HepG2 (cell line): Measurements from ENCODE around the gene CFH.

Experiments used
- MYC ChIP-seq: sonication (generic); formaldehyde crosslinking; IDR thresholded peaks from 2 replicates; pipeline ENCODE4 v1.9.0; 2021; ENCODE audit warnings: missing genetic modification reagents, borderline replicate concordance
- PBX3 ChIP-seq: sonication (generic); formaldehyde crosslinking; IDR thresholded peaks from 2 replicates; pipeline ENCODE4 v1.8.1; 2023; ENCODE audit warnings: missing genetic modification reagents, inconsistent platforms, borderline replicate concordance
- POLR2AphosphoS5 ChIP-seq: IDR thresholded peaks from 2 replicates; pipeline ENCODE4 v1.6.1; 2012; ENCODE audit warnings: low read depth, low read length
- POLR2G ChIP-seq: fragments of 200-400 bp; formaldehyde crosslinking; IDR thresholded peaks from 2 replicates; pipeline ENCODE4 v1.6.1; 2018; ENCODE audit warnings: mild to moderate bottlenecking, low read depth, low read length, moderate library complexity
- ZNF143 ChIP-seq: sonication (generic); formaldehyde crosslinking; IDR thresholded peaks from 2 replicates; pipeline ENCODE4 v1.4.0; 2020; ENCODE audit warnings: missing genetic modification reagents
- ZNF274 ChIP-seq: sonication (generic); formaldehyde crosslinking; IDR thresholded peaks from 2 replicates; pipeline ENCODE4 v1.5.1; 2020; ENCODE audit warnings: mild to moderate bottlenecking, missing genetic modification reagents
- ZNF580 ChIP-seq: IDR thresholded peaks from 2 replicates; pipeline ENCODE4 v1.6.1; 2016; ENCODE audit warnings: low read depth, borderline replicate concordance
- ZNF737 ChIP-seq: sonication (generic); formaldehyde crosslinking; IDR thresholded peaks from 2 replicates; pipeline ENCODE4 v1.5.0; 2020; ENCODE audit warnings: missing genetic modification reagents, mild to moderate bottlenecking, borderline replicate concordance

GRCh38 chr1:196777603-196778002 is 125.8 kb downstream of the CFH start:
- TF ChIP-seq POLR2AphosphoS5 (no peak), ZNF274 (CRISPR knock-in tag) (no peak), ZNF143 (CRISPR knock-in tag) (no peak), MYC (CRISPR knock-in tag) (no peak), ZNF580 (CRISPR knock-in tag) (no peak), PBX3 (CRISPR knock-in tag) (no peak), POLR2G (no peak), ZNF737 (CRISPR knock-in tag) (no peak)
